NCI-H82 treated with DMSO at 0.1 percent for 48 hours (cell line): Measurements from ENCODE around the gene CTNNA2.

Experiments
- DNase-seq: peaks from one replicate; lab custom pipeline; 2025; ENCODE audit not compliant: unreplicated experiment; lab: John Stamatoyannopoulos, UW

CTNNA2 gene

DNA sequence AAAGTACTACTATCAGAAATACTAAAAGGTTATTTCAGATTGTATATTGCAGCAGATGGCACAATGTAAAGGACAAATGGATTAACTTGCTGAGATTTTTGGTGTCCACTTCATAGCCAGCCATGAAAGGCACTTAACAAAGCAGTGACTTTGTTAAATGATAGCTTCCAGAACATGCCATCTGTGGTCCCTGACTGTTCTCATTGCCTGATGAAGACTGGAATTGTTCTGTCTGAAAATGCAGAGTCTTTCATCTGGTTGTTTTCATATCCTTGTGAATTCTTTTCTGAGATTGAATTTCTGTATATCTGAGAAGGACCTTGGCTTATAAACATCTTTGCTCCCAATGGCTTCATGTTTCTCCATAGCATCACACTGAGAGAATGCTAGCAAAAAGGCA, 836.1 kb downstream of the CTNNA2 start:
- no peak for DNase-seq

DNA sequence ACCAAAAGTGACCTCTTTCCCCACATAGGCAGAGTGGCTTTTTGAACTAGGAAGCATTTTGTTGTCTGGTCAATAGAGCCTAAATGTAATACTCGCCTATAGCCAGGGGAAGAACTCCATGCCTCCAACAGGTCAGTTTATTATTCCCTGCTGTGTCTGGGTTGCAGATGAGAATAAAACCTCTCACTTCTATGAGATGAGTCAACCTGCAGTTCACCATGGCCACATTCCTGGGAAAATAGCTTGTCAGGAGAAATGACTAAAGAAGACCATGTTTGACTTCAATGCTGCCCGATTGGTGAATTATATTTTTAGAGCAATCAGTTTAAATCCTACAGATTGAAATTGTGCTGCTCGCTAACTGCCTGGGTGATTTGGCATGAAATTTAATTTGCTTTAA, 838.4 kb downstream of the CTNNA2 start:
- DNase-seq, result no peak

DNA sequence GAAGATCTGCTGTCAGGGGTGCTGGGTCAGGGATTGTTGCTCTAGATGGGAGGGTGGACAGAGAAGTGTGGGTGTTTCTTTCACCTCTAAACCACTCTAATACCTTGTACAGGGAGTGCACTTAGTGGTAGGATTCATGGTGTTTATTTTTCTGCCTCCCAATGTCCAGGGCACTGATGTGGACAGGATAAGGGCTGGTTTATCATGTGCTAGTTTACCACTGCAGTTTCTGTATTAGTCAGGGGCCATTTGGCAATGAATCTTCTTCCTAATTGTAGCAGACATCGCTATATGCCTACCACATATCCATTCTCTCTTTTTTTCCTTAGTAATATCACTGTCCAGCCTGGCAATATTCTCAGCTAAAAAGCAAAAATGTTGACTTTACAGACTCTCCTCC, 842.0 kb downstream of the CTNNA2 start:
- DNase-seq, result no peak

DNA sequence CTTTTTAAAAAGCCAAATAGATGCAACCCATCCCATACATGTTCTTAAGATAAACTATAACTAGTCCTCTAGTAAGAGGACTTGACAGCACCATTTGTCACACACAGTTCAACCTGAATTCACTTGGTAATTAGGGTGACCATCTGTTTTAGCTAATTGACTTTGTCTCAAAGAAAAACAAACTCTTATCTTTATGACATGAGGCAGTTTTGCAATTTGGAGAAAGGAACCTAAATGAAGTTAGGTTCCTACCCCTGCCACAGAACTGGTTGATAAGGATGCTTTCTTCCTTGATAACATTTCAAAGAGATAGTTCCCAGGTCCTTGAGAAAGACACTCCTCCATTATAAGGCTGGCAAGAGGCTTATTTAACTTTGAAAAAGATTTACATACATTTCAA, 849.1 kb downstream of the CTNNA2 start:
- peak; percentile 96 for DNase-seq

DNA sequence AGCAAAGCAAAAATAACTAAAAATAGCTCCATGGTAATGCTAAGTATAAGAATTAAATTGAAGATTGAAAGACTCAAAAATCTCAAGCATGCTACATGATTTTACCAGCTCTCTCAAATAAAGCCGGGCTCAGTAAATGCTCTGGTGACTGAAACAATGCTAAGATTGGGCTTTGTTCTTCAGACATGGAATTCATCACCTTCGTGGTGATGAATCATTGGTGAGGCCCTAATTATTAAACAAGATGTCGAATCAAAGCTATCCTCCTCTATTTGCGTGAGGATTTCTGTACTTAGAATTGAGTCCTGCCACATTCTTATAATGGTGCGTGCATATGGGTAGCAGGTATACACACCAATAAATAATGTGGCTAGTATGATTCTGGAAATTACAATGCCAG, 850.5 kb downstream of the CTNNA2 start:
- DNase-seq, result no peak

DNA sequence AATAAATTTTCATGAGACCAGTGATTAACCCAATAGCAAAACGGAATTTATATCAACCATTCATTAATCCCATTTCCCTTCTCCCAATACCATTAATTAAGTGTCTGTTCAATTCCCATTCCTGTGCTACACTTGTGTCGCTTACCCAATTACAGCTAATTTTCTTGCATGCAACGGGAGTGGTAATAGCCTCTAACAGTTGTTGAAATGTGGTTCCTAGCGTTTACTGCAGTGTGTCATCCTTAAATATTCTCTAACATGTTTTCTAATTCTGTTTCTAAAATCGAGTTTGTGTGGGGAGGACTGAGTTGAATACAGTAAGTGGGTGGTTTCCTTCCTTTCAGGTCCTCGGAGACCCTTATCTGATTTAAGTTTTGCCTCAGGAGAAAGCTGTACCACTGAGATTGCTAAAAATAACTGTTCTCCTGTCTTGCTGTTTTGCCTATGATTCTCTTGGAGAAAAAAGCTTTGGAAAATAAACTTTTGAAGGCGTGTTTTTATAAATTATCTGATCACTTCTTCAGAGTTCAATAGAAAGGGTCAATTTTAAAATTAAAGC, 851.0 kb downstream of the CTNNA2 start:
- peak; percentile 51 for DNase-seq

DNA sequence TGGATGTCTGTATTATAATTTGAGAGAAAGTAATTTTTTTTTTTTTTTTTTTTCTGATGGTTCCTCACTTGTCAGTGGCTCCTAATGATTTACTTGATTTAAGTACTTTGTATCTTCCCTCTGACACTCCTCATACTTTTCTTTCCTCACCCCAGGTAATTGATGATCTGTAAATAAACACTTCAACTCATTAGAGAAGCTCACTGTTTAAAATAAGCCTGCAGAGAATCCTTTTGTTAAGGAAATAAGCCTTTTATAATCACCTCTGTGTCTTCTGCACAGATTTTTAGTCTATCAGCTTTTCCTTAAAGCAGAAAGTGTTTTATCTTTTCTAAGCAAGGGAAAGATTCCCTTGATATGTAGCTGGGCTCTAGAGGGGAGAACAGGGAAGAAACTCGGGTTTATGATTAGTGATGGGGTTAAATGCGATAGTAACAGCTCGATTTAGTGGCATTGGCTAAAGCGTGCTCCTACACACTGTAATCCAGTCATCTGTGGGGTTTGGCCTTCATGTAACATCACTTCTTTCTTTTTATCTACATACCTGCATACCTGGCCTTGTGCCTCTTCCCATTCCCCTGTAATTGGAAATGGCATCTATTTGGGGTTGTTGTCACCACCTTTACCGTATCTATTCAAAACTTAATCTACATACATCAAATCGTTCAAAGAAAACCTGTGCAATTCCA, 851.8 kb downstream of the CTNNA2 start:
- DNase-seq, result peak; percentile 78

DNA sequence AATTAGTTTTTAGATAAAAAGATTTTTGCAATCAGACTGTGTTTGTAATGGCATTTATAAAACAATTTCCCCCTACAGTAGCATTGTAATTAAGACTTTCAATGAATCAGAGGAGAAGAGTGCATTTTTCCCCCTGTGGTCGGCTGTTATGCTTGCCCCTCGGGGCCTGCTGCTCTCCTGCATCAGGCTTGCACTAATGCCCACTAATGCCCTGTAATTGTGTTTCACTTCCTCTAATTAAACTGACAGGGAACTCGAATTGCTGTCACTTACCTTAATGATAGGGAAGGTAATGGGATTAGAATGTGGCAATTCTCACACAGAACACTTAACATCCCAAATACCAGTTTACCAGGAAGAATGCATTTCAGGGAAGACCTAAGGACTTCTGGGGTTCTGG, 852.9 kb downstream of the CTNNA2 start:
- peak; percentile 95 for DNase-seq

DNA sequence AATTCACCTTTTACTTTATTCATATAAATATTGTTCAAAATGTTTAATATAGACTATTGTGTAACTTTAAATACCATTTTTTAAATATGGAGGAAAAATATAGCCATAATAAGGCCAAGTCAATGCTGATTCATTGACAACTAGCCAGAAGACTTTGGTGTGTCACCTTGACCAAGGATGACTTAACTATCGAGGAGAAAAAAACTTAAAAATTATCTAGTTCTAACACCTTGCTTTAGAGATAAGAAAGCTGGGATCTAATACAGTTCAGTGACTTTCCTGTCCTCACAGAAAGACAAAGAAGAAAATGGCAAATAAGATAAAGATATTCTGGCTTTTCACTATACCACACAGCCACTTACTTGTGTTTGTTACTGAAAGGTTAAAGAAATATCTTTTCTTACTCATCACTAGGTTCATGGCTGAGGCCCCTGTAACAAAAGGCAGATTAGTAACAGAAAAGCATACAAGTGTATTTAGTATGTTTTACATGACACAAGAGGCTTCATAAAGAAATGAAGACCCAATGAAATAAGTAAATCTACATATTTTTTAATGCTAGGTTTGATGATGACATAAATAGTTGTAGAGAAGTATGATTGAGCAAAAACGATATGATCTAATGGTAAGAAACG, 857.6 kb downstream of the CTNNA2 start:
- no peak for DNase-seq

DNA sequence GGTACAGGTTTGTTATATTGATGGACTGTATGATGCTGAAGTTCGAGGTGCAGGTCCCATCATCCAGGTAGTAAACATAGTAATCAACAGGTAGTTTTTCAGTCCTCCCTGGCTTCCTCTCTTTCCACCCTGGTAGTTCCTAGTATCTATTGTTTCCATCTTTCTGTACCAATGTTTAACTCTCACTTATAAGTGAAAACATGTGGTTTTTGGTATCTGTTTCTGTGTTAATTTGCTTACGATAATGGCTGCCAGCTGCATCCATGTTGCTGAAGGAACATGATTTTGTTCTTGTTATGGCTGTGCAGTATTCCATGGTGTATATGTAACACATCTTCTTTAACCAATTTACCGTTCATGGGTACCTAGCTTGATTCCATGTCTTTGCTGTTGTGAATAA, 861.3 kb downstream of the CTNNA2 start:
- DNase-seq, result no peak

DNA sequence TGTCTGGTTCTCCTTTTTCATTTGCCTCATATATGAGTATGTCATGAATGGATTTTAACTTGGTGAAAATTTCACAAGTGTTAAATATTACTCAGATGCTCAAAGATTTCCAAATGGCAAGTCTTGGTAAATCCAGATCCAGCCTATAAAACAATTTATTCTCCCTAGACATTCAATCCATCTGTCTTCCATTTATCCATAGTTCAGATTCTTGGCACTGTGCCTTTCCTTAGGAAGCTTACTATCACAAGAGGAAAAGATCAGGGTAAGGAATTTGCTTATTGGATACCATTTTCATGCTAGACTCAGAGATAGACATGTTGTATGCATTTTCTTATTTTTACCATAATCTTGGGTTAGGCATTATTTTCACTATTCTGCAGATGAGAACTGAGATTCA, 864.2 kb downstream of the CTNNA2 start:
- DNase-seq, result no peak

DNA sequence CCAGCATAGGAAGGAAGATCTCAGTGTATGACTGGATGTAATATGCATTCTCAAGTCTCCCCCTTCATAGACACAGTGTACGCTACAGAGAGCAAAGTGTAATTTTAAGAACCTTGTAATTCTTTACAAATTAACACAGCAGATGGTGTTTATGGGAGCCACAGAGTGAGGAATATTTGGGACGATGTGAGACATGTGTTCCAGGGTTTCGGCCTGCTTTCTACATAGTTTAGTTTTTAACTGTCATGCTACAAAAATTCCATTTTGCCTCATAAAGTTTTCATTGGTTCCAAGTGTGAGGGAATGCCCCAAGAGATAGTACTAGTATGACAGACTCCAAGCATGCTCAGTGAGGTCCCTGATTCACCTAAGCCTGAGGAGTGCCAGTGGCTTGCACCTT, 867.9 kb downstream of the CTNNA2 start:
- DNase-seq, result no peak

DNA sequence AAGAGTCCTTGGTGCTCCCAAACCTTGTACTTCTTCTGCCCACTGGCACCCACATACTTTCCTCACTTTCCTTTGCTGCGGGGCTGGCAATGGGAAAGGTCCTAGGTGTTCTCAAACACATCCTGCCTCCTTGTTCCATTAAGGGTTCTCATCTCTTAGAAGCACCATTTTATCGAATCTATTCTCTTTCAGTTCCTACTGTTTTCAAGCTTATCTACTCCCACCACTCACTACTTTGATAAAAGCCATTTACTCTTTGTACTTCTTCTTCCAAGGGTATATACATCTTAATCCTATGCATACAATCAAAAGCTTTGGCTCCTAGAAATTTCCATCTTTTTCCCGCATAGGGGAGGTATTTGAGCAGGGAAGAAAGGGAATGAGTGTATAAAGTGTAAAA, 868.8 kb downstream of the CTNNA2 start:
- no peak for DNase-seq

DNA sequence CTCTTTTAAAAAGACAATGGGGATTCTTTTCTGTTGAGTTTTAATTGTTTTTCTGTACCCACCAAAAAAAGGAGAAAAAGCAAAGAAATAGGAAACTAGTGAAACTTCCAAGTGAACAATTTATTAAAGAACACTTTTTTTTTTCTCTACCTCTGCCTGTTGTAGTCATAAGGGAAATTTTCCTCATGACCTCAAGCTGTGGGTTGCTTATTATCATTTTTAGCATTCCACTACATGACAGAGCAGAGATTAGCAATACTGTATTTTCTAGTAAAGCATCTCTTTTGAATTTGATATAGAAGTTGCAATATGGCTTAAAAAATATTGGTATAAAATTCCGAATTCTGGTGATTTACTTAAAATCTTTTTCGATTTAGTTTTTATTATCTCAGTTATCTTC, 879.6 kb downstream of the CTNNA2 start:
- no peak for DNase-seq

DNA sequence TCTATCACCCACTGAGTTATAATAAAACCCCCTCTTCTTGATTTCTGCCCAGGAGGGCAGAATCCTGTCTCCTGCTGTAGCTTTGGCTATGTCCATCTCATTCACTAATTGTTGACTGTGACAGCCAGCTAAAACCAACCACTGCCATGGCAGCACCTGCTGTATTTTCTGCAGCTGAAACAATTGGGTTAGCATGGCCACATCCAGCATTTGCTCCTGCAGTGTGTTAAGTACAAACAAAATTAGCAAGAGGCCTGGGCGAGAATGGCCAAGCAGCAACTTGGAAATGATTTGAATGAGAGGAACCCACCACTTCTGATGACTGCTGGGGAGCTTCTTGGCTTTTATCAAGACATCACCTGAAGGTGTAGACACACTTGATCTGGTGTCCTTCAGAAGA, 881.1 kb downstream of the CTNNA2 start:
- no peak for DNase-seq

DNA sequence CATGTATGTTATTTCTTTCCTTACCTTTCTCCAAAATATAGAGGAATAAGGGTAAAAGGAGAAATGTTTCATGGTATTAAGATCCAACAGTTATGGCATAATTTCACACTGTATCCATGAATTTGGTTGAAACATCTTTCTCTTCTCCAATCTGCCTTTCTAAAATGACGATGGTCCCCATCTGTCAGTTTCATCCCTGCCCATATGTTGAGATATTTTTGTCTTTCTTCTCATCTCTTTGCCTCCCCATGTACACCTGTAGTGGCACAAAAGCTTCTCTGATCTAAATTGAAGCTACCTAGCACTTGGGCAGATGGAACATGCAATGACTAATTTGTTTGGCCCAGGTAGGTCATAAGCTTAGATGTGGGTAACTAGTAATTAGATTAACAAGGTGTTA, 882.4 kb downstream of the CTNNA2 start:
- no peak for DNase-seq

DNA sequence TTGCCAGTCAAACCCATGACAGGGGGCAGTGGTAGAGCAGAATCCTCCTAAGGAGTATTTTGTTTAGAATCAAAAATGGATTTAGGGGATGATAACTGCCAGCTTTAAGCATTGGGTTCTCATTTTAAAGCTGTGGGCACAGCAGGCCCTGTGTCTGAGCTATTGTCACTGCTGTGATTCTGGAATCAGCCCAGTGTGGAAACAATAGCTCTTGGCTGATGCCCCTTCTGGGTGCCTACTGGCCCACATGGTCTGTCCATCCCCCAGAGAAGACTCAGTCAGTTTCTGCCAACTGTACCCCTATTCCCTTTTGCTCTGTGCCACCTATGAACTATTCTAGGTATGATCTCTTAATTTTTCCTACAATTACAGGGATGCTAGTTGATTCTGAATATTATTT, 883.4 kb downstream of the CTNNA2 start:
- DNase-seq, result no peak

DNA sequence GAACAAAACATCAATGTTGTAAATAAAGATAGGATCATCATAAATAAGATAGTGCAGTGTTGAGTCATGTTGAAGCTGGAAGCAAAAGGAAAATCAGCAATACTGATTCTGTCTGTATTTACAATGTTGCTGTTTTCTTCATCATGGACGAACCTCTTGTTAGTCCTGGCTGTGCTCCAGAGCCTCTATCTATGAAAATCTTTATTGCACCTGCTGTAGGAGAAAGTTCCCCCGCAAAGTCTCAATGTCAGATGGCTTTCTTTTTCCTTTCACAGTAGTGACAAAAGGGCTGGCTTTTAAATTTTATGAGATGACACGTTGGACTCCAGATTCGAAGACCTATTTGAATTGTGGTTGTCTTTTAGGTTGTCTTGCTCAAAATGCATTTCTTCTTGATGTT, 890.2 kb downstream of the CTNNA2 start:
- DNase-seq, result no peak

DNA sequence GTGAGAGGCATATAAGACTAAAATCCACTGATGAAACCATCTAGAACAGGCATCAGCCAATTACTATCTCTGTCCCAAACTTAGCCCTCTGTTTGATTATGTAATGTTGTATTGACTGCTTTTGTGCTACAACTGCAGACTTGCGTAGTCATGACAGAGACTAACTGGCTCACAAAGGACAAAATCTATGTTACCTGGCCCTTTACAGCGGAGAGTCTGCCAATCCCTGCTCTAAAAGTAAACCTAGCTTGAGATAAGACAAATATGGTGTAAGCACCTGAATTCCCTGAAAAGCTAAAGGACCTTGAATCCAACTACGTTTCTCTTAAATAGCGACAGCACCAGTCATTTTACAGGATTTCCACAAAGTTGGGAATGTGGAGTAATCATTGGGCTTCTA, 894.5 kb downstream of the CTNNA2 start:
- no peak for DNase-seq

DNA sequence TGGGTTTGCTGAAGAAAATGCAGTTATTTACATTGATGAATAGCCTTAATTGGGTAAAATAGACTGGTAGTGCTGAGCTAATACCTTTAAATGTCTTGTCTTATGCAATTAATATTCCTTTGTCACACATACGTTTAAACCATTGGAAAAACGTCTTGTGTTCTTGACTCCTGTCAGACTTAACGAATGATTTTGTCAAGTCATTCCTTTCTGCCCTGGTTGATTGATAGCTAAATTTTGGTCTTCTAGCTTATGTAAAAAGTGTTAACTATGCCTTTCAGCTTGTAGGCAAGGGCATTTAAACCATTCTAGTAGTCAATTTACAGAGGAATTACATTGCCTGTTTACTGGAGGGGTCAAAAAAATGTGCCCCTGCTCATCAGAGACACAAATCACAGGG, 897.5 kb downstream of the CTNNA2 start:
- no peak for DNase-seq

DNA sequence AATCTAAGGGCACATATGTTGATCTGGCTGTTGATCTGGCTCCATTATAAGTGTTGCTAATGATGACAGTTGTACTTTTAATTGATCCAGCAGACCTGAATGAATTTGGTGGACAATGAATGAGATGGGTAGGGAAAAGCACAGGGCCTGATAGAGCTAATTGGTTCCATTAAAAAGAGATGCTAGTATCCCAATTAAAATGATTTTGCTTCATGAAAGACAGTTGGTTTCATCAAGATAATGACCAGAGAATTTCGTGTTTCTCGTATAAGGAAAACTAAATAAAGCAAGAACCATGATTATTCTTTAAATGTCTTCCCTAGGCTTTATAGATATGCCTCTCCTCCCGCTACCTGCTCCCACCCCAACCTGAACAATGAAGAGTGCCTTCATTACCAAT, 900.3 kb downstream of the CTNNA2 start:
- DNase-seq, result no peak

DNA sequence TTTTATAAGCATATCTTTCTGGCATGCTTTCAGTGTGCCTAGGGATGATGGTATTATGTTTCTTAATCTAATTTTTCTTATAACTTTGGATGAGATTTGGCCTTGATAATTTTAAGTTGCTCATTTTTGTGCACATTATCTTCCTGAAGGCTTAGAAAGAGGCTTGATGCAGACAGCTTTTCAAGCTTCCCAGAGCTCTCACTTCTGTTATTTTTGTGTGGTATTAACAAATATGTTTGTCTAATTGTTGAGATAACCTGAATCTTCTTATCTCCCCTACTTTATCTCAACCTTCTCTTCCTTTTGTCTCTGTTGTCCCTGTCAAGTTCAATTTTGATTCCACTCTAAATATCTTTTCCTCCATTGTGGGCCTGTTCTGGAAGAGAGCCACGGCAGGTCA, 904.9 kb downstream of the CTNNA2 start:
- DNase-seq, result no peak
